Muscle layer of colon (tissue), 2 donors: ENCODE measurements around the gene CHRM3.
"Not testable (repeated sequence)": the region's sequence is repeated elsewhere in the genome, so short reads cannot be mapped to it uniquely, and the experiment has no call there.

ENCODE experiments used
- H3K27ac ChIP-seq: one replicate; pipeline ENCODE4 v1.7.0; 2013; ENCODE audit warnings: low read depth, mild to moderate bottlenecking, low read length, moderate library complexity
- H3K27me3 ChIP-seq, 2 donors: one replicate each; pipeline ENCODE4 v1.7.0; 2013; ENCODE audit warnings: low read length in 2 of 2, mild to moderate bottlenecking in 2 of 2; ENCODE audit not compliant: insufficient read depth in 2 of 2, control insufficient read depth in 1 of 2
- H3K36me3 ChIP-seq: one replicate; pipeline ENCODE4 v1.7.0; 2013; ENCODE audit warnings: mild to moderate bottlenecking, low read length; ENCODE audit not compliant: insufficient read depth
- H3K4me1 ChIP-seq: one replicate; pipeline ENCODE4 v1.7.0; 2013; ENCODE audit warnings: mild to moderate bottlenecking, low read length; ENCODE audit not compliant: insufficient read depth
- H3K4me3 ChIP-seq, 2 donors: one replicate each; pipeline ENCODE4 v1.7.0; 2013; ENCODE audit warnings: low read length in 2 of 2, low read depth in 1 of 2, mild to moderate bottlenecking in 1 of 2, moderate library complexity in 1 of 2
- H3K9ac ChIP-seq: one replicate; pipeline ENCODE4 v1.7.0; 2013; ENCODE audit warnings: low read length
- H3K9me3 ChIP-seq: one replicate; pipeline ENCODE4 v1.7.0; 2013; ENCODE audit warnings: mild to moderate bottlenecking, low read length
- donor health status: abdominal sarcoma.
- donor health status: Adenocarcinoma of cecum.

Gene CHRM3

GRCh38 chr1:239368436-239369109 is 17.8 kb upstream of the CHRM3 start:
- Histone ChIP-seq H3K27me3 (no peaks in the 10 kb centered on the region), H3K36me3 (no peaks in the 10 kb centered on the region), H3K9ac (no peak overlapping the region), H3K4me3 (no peak overlapping the region), H3K27ac (no peak overlapping the region), H3K9me3 (no peaks in the 10 kb centered on the region), H3K4me1 (no peaks in the 10 kb centered on the region)

- not testable (repeated sequence) for H3K9ac ChIP-seq, H3K4me1 ChIP-seq, H3K9me3 ChIP-seq, H3K27me3 ChIP-seq, H3K27ac ChIP-seq, H3K36me3 ChIP-seq, H3K4me3 ChIP-seq
These were observed 15.5 kb upstream of the CHRM3 start for GRCh38 chr1:239370869-239371268.

GRCh38 chr1:239382666-239383065 is 3.7 kb upstream of the CHRM3 start:
- H3K36me3 ChIP-seq, result no peaks in the 10 kb centered on the region
- H3K27me3 ChIP-seq, result no peaks in the 10 kb centered on the region
- no peaks in the 10 kb centered on the region for H3K4me1 ChIP-seq
- no peak overlapping the region for H3K4me3 ChIP-seq
- no peak overlapping the region for H3K9ac ChIP-seq
- H3K27ac ChIP-seq, result no peak overlapping the region
- H3K9me3 ChIP-seq, result no peaks in the 10 kb centered on the region

- no peaks in the 10 kb centered on the region for H3K36me3 ChIP-seq
- no peaks in the 10 kb centered on the region for H3K9me3 ChIP-seq
- no peak overlapping the region for H3K4me3 ChIP-seq
- no peak overlapping the region for H3K9ac ChIP-seq
- H3K27me3 ChIP-seq, result no peaks in the 10 kb centered on the region
- no peaks in the 10 kb centered on the region for H3K4me1 ChIP-seq
- no peak overlapping the region for H3K27ac ChIP-seq
These were observed 2.7 kb upstream of the CHRM3 start for GRCh38 chr1:239383714-239384113.

- Histone ChIP-seq H3K27me3 (no peaks in the 10 kb centered on the region), H3K9ac (peak overlapping the region; percentile 52), H3K9me3 (no peaks in the 10 kb centered on the region), H3K27ac (peak overlapping the region; percentile 80), H3K36me3 (no peaks in the 10 kb centered on the region), H3K4me3 (peak overlapping the region; percentile 49 to 86), H3K4me1 (peaks cover 4% of the 10 kb centered on the region)
These were observed 1.2 kb downstream of the CHRM3 start for GRCh38 chr1:239387304-239388158.

- peak overlapping the region; percentile 49 to 86 for H3K4me3 ChIP-seq
- H3K27me3 ChIP-seq, result no peaks in the 10 kb centered on the region
- H3K9ac ChIP-seq, result peak overlapping the region; percentile 52
- H3K27ac ChIP-seq, result no peak overlapping the region
- no peaks in the 10 kb centered on the region for H3K36me3 ChIP-seq
- peaks cover 4% of the 10 kb centered on the region for H3K4me1 ChIP-seq
- H3K9me3 ChIP-seq, result no peaks in the 10 kb centered on the region
These were observed 1.8 kb downstream of the CHRM3 start for GRCh38 chr1:239388159-239388485.

GRCh38 chr1:239388578-239388977 is 2.2 kb downstream of the CHRM3 start:
- no peaks in the 10 kb centered on the region for H3K9me3 ChIP-seq
- H3K36me3 ChIP-seq, result no peaks in the 10 kb centered on the region
- H3K9ac ChIP-seq, result peak overlapping the region; percentile 52
- H3K27ac ChIP-seq, result no peak overlapping the region
- peak overlapping the region; percentile 49 to 86 for H3K4me3 ChIP-seq
- H3K27me3 ChIP-seq, result no peaks in the 10 kb centered on the region
- peaks cover 4% of the 10 kb centered on the region for H3K4me1 ChIP-seq

GRCh38 chr1:239389703-239390102 is 3.3 kb downstream of the CHRM3 start:
- Histone ChIP-seq H3K27ac (no peak overlapping the region), H3K9ac (no peak overlapping the region), H3K9me3 (no peaks in the 10 kb centered on the region), H3K4me3 (no peak overlapping the region), H3K36me3 (no peaks in the 10 kb centered on the region), H3K4me1 (peaks cover 12% of the 10 kb centered on the region), H3K27me3 (no peaks in the 10 kb centered on the region)

- no peak overlapping the region for H3K27ac ChIP-seq
- peaks cover 12% of the 10 kb centered on the region for H3K4me1 ChIP-seq
- H3K9ac ChIP-seq, result no peak overlapping the region
These were observed 5.9 kb downstream of the CHRM3 start for GRCh38 chr1:239392271-239392670.

GRCh38 chr1:239394107-239394506 is 7.7 kb downstream of the CHRM3 start:
- no peaks in the 10 kb centered on the region for H3K9me3 ChIP-seq
- H3K4me1 ChIP-seq, result peaks cover 12% of the 10 kb centered on the region

More at GRCh38 chr1:239392271-239392670, 5.9 kb downstream of the CHRM3 start:
- no peak overlapping the region for H3K4me3 ChIP-seq
- H3K9me3 ChIP-seq, result no peaks in the 10 kb centered on the region
- H3K27me3 ChIP-seq, result no peaks in the 10 kb centered on the region
- no peaks in the 10 kb centered on the region for H3K36me3 ChIP-seq

GRCh38 chr1:239413916-239414315 is 27.5 kb downstream of the CHRM3 start:
- Histone ChIP-seq H3K4me1 (peaks cover 42% of the 10 kb centered on the region), H3K4me3 (peak overlapping the region in 1 of 2 donors; percentile 7), H3K9me3 (no peaks in the 10 kb centered on the region), H3K27ac (peak overlapping the region; percentile 35), H3K36me3 (no peaks in the 10 kb centered on the region), H3K9ac (no peak overlapping the region), H3K27me3 (no peaks in the 10 kb centered on the region)

More at GRCh38 chr1:239394107-239394506, 7.7 kb downstream of the CHRM3 start:
- no peak overlapping the region for H3K27ac ChIP-seq
- no peaks in the 10 kb centered on the region for H3K36me3 ChIP-seq
- H3K27me3 ChIP-seq, result no peaks in the 10 kb centered on the region
- H3K9ac ChIP-seq, result no peak overlapping the region
- H3K4me3 ChIP-seq, result no peak overlapping the region
